K562 (cell line): ENCODE measurements around the gene ERVK3-1. TPM values are rescaled to one million over a fixed set of nuclear protein-coding genes. Genes with fewer than 3 reads are reported as not detected.

Experiments used
- MIER1 ChIP-seq: fragments of 450-650 bp; IDR thresholded peaks from 2 replicates; pipeline ENCODE4 v1.6.1; 2016; ENCODE audit warnings: antibody characterized with exemption, mild to moderate bottlenecking, low read depth
- XRCC4 ChIP-seq: IDR thresholded peaks from one replicate; pipeline ENCODE4 v1.6.1; 2011; ENCODE audit not compliant: insufficient read depth, insufficient read length; ENCODE audit errors: extremely low read depth
- polyA plus RNA-seq, 8 experiments: library from polyadenylated mRNA; depleted of rRNA in 4 of 8; stranded (reverse) in 5 of 8; unstranded in 3 of 8; fragments of >200 nt; fragmentation: Nextera tagmentation in 2 of 8; fragmentation: Illumina TruSeq in 1 of 8; extraction: Ambion mirVana in 2 of 8; extraction: Trizol in 1 of 8; gene quantifications; 2 replicates each; pipeline versions ENCODE4 v1.2.1 to v1.2.3, GENCODE V29; 2011 to 2014; ENCODE audit warnings: inconsistent platforms in 1 of 8, missing spikeins in 1 of 8
- total RNA-seq, 7 experiments: library from RNA; depleted of rRNA in 6 of 7; stranded (reverse); fragments of >200 nt in 6 of 7; fragmentation: Illumina TruSeq in 2 of 7; extraction: Trizol in 2 of 7; gene quantifications; 2 replicates each; pipeline versions ENCODE4 v1.2.1 to v1.2.3, GENCODE V29; 2011 to 2021; ENCODE audit warnings: low replicate concordance in 1 of 7
- TF ChIP-seq, protein P1 (sequence below): sonication (generic); formaldehyde crosslinking; IDR thresholded peaks from 2 replicates; pipeline ENCODE4 v1.8.1; 2023; ENCODE audit warnings: missing genetic modification reagents, mild to moderate bottlenecking, borderline replicate concordance
- TF ChIP-seq, protein P2 (sequence below): fragments of 250-450 bp; sonication (Bioruptor Pico); IDR thresholded peaks from 2 replicates; pipeline ENCODE4 v1.5.0; 2021
- TF ChIP-seq, protein P3 (sequence below): sonication (generic); formaldehyde crosslinking; IDR thresholded peaks from 2 replicates; pipeline ENCODE4 v1.8.1; 2022; ENCODE audit warnings: missing genetic modification reagents
- TF ChIP-seq, protein P4 (sequence below): sonication (generic); formaldehyde crosslinking; IDR thresholded peaks from 2 replicates; pipeline ENCODE4 v1.8.1; 2023; ENCODE audit warnings: mild to moderate bottlenecking, missing genetic modification reagents
- TF ChIP-seq, protein P5 (sequence below): sonication (generic); formaldehyde crosslinking; IDR thresholded peaks from 2 replicates; pipeline ENCODE4 v1.8.0; 2022; ENCODE audit warnings: missing genetic modification reagents, mild to moderate bottlenecking, borderline replicate concordance
- TF ChIP-seq, protein P6 (sequence below): fragments of 200-800 bp; sonication (Bioruptor generic); IDR thresholded peaks from 2 replicates; pipeline ENCODE4 v1.6.1; 2016; ENCODE audit warnings: missing genetic modification characterization, missing compliant biosample characterization

ERVK3-1 gene
- total and polyA plus RNA-seq, 9 of the 15 experiments (the other 6 are each of a cell fraction or from before 2014, with no cell fraction given), result 87.6 to 299 (median 119) TPM

DNA sequence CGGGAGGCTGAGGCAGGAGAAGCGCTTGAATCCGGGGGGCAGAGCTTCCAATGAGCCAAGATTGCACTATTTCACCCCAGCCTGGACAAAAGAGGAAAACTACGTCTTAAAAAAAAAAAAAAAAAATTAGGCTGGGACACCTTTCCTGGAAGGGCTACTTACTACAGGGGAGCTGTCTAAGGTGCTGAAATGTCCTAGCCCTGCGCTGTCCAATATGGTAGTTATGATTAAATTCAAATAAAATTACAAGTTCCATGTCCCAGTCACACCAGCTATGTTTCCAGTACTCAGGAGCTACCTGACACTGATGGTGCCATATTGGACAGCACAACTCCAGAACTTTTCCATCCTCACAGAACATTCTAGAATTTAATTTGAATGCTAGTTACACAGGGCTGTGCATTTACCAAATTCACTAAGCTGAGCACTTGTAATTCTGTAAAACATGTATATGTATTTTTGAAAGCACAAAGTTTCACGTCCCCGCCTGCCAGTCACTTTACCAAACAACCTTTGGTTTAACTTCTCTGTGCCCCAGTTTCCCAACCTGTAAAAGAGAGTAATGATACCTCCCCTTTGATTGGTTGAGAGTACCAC, 12.4 kb downstream of the ERVK3-1 start (continued):
- TF ChIP-seq, protein P1, sequence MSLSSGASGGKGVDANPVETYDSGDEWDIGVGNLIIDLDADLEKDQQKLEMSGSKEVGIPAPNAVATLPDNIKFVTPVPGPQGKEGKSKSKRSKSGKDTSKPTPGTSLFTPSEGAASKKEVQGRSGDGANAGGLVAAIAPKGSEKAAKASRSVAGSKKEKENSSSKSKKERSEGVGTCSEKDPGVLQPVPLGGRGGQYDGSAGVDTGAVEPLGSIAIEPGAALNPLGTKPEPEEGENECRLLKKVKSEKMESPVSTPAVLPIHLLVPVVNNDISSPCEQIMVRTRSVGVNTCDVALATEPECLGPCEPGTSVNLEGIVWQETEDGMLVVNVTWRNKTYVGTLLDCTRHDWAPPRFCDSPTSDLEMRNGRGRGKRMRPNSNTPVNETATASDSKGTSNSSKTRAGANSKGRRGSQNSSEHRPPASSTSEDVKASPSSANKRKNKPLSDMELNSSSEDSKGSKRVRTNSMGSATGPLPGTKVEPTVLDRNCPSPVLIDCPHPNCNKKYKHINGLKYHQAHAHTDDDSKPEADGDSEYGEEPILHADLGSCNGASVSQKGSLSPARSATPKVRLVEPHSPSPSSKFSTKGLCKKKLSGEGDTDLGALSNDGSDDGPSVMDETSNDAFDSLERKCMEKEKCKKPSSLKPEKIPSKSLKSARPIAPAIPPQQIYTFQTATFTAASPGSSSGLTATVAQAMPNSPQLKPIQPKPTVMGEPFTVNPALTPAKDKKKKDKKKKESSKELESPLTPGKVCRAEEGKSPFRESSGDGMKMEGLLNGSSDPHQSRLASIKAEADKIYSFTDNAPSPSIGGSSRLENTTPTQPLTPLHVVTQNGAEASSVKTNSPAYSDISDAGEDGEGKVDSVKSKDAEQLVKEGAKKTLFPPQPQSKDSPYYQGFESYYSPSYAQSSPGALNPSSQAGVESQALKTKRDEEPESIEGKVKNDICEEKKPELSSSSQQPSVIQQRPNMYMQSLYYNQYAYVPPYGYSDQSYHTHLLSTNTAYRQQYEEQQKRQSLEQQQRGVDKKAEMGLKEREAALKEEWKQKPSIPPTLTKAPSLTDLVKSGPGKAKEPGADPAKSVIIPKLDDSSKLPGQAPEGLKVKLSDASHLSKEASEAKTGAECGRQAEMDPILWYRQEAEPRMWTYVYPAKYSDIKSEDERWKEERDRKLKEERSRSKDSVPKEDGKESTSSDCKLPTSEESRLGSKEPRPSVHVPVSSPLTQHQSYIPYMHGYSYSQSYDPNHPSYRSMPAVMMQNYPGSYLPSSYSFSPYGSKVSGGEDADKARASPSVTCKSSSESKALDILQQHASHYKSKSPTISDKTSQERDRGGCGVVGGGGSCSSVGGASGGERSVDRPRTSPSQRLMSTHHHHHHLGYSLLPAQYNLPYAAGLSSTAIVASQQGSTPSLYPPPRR, result no peak
- peak; percentile 97 for TF ChIP-seq MIER1
- TF ChIP-seq, protein P2, sequence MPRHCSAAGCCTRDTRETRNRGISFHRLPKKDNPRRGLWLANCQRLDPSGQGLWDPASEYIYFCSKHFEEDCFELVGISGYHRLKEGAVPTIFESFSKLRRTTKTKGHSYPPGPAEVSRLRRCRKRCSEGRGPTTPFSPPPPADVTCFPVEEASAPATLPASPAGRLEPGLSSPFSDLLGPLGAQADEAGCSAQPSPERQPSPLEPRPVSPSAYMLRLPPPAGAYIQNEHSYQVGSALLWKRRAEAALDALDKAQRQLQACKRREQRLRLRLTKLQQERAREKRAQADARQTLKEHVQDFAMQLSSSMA (CRISPR knock-in tag), result no peak
- TF ChIP-seq, protein P3, sequence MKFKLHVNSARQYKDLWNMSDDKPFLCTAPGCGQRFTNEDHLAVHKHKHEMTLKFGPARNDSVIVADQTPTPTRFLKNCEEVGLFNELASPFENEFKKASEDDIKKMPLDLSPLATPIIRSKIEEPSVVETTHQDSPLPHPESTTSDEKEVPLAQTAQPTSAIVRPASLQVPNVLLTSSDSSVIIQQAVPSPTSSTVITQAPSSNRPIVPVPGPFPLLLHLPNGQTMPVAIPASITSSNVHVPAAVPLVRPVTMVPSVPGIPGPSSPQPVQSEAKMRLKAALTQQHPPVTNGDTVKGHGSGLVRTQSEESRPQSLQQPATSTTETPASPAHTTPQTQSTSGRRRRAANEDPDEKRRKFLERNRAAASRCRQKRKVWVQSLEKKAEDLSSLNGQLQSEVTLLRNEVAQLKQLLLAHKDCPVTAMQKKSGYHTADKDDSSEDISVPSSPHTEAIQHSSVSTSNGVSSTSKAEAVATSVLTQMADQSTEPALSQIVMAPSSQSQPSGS, result no peak
- TF ChIP-seq, protein P4, sequence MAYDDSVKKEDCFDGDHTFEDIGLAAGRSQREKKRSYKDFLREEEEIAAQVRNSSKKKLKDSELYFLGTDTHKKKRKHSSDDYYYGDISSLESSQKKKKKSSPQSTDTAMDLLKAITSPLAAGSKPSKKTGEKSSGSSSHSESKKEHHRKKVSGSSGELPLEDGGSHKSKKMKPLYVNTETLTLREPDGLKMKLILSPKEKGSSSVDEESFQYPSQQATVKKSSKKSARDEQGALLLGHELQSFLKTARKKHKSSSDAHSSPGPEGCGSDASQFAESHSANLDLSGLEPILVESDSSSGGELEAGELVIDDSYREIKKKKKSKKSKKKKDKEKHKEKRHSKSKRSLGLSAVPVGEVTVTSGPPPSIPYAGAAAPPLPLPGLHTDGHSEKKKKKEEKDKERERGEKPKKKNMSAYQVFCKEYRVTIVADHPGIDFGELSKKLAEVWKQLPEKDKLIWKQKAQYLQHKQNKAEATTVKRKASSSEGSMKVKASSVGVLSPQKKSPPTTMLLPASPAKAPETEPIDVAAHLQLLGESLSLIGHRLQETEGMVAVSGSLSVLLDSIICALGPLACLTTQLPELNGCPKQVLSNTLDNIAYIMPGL (CRISPR knock-in tag), result 0 out of 2 replicates have a peak, but pooled peaks have one; percentile 39
- TF ChIP-seq XRCC4, result no peak
- TF ChIP-seq, protein P5, sequence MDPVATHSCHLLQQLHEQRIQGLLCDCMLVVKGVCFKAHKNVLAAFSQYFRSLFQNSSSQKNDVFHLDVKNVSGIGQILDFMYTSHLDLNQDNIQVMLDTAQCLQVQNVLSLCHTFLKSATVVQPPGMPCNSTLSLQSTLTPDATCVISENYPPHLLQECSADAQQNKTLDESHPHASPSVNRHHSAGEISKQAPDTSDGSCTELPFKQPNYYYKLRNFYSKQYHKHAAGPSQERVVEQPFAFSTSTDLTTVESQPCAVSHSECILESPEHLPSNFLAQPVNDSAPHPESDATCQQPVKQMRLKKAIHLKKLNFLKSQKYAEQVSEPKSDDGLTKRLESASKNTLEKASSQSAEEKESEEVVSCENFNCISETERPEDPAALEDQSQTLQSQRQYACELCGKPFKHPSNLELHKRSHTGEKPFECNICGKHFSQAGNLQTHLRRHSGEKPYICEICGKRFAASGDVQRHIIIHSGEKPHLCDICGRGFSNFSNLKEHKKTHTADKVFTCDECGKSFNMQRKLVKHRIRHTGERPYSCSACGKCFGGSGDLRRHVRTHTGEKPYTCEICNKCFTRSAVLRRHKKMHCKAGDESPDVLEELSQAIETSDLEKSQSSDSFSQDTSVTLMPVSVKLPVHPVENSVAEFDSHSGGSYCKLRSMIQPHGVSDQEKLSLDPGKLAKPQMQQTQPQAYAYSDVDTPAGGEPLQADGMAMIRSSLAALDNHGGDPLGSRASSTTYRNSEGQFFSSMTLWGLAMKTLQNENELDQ (CRISPR knock-in tag), result 0 out of 2 replicates have a peak, but pooled peaks have one; percentile 75
- TF ChIP-seq, protein P6, sequence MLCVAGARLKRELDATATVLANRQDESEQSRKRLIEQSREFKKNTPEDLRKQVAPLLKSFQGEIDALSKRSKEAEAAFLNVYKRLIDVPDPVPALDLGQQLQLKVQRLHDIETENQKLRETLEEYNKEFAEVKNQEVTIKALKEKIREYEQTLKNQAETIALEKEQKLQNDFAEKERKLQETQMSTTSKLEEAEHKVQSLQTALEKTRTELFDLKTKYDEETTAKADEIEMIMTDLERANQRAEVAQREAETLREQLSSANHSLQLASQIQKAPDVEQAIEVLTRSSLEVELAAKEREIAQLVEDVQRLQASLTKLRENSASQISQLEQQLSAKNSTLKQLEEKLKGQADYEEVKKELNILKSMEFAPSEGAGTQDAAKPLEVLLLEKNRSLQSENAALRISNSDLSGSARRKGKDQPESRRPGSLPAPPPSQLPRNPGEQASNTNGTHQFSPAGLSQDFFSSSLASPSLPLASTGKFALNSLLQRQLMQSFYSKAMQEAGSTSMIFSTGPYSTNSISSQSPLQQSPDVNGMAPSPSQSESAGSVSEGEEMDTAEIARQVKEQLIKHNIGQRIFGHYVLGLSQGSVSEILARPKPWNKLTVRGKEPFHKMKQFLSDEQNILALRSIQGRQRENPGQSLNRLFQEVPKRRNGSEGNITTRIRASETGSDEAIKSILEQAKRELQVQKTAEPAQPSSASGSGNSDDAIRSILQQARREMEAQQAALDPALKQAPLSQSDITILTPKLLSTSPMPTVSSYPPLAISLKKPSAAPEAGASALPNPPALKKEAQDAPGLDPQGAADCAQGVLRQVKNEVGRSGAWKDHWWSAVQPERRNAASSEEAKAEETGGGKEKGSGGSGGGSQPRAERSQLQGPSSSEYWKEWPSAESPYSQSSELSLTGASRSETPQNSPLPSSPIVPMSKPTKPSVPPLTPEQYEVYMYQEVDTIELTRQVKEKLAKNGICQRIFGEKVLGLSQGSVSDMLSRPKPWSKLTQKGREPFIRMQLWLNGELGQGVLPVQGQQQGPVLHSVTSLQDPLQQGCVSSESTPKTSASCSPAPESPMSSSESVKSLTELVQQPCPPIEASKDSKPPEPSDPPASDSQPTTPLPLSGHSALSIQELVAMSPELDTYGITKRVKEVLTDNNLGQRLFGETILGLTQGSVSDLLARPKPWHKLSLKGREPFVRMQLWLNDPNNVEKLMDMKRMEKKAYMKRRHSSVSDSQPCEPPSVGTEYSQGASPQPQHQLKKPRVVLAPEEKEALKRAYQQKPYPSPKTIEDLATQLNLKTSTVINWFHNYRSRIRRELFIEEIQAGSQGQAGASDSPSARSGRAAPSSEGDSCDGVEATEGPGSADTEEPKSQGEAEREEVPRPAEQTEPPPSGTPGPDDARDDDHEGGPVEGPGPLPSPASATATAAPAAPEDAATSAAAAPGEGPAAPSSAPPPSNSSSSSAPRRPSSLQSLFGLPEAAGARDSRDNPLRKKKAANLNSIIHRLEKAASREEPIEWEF (CRISPR knock-in tag), result no peak
